ENCODE results near the gene PLA2G12A.

DNA sequence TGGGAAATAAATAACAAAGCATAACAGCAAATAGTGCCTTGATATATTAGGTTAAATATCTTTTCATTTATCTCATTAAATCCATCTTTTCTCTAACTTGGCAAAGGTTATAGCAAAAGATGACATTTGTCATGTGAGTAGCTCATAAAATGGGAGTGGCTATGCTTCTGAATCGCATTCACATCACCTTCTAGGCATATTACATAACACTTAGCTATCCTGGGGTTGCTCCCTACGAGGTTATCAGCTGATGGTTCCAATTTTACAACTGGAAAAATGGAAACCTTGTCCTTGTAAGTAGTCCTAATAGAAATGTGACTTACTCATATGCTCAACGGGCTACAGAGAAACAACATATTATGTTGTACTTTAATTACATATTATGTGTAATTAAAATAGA lies 16.4 kb downstream of the PLA2G12A start:
- TF ChIP-seq POLR2A (IDR thresholded peaks at IDR 0.05) (no peak), POLR2AphosphoS5 (IDR thresholded peaks at IDR 0.05) (no peak), EP300 (IDR thresholded peaks at IDR 0.05) (no peak)
- TF ChIP-seq, protein P1, sequence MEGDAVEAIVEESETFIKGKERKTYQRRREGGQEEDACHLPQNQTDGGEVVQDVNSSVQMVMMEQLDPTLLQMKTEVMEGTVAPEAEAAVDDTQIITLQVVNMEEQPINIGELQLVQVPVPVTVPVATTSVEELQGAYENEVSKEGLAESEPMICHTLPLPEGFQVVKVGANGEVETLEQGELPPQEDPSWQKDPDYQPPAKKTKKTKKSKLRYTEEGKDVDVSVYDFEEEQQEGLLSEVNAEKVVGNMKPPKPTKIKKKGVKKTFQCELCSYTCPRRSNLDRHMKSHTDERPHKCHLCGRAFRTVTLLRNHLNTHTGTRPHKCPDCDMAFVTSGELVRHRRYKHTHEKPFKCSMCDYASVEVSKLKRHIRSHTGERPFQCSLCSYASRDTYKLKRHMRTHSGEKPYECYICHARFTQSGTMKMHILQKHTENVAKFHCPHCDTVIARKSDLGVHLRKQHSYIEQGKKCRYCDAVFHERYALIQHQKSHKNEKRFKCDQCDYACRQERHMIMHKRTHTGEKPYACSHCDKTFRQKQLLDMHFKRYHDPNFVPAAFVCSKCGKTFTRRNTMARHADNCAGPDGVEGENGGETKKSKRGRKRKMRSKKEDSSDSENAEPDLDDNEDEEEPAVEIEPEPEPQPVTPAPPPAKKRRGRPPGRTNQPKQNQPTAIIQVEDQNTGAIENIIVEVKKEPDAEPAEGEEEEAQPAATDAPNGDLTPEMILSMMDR (IDR thresholded peaks at IDR 0.05), result no peak
